HepG2 (cell line): ENCODE measurements around the gene TSC22D1. TPM values are rescaled to one million over a fixed set of nuclear protein-coding genes. Genes with fewer than 3 reads are reported as not detected.

Experiments
- ATAC-seq: fragments of 200-7000 bp; cut with Tn5 transposase; 3 replicates; pipeline ENCODE4 v1.9.1; 2020; ENCODE audit warnings: mild to moderate bottlenecking, moderate library complexity
- BruUV-seq: library from RNA; stranded (reverse); fragments of 400-500 nt; replicated peaks from 2 replicates; lab custom pipeline; 2021; lab: Mats Ljungman, UMichigan
- CTCF ChIA-PET: fragments of 300-600 bp; formaldehyde crosslinking; extraction: SDS; loops from one replicate; lab custom pipeline; 2021; ENCODE audit warnings: low total read pairs, inconsistent platforms, low intra/inter-chr PET ratio; lab: Yijun Ruan, JAX
- POLR2A ChIA-PET: fragments of 350-600 bp; sonication (Branson Sonifier 250); formaldehyde crosslinking; loops from one replicate; lab custom pipeline; 2020; ENCODE audit warnings: antibody characterized with exemption, inconsistent platforms; lab: Yijun Ruan, JAX
- DNase-seq: peaks from one replicate; pipeline ENCODE4 v3.0.0-alpha.2; 2015; ENCODE audit warnings: low spot score
- FAIRE-seq: peaks from 3 replicates; lab custom pipeline; 2011; peaks lifted over from hg19 to GRCh38; lab: Jason Lieb, UNC
- H2AFZ ChIP-seq: one replicate; pipeline ENCODE4 v1.6.1; 2011; ENCODE audit warnings: low read length, inconsistent platforms
- H3K27ac ChIP-seq: fragments of 300-600 bp; 3 replicates; pipeline ENCODE4 v1.8.0; 2011; ENCODE audit warnings: mixed run types, mild to moderate bottlenecking, mixed read lengths, low read length, inconsistent platforms; ENCODE audit not compliant: insufficient read depth; ENCODE audit errors: extremely low read length
- H3K27me3 ChIP-seq, 2 experiments: fragments of 200-600 bp in 1 of 2; 2 replicates in 1 of 2; 3 replicates in 1 of 2; pipeline versions ENCODE4 v1.6.0 to v1.8.0; 2011; ENCODE audit warnings: low read length in 2 of 2, mild to moderate bottlenecking in 2 of 2, moderate library complexity in 2 of 2, inconsistent platforms in 1 of 2; ENCODE audit not compliant: insufficient read depth in 2 of 2, control insufficient read depth in 1 of 2
- H3K36me3 ChIP-seq, 2 experiments: fragments of 200-600 bp in 1 of 2; replicated peaks in 1 of 2; 2 replicates in 1 of 2; 3 replicates in 1 of 2; pipeline versions ENCODE4 v1.5.1 to v1.8.0; 2011; ENCODE audit warnings: low read length in 2 of 2, inconsistent platforms in 1 of 2; ENCODE audit not compliant: insufficient read depth in 2 of 2, control insufficient read depth in 1 of 2
- H3K4me1 ChIP-seq: 2 replicates; pipeline ENCODE4 v1.5.1; 2012; ENCODE audit warnings: low read length, inconsistent platforms; ENCODE audit not compliant: insufficient read depth
- H3K4me2 ChIP-seq: 2 replicates; pipeline ENCODE4 v1.6.0; 2011; ENCODE audit warnings: low read depth, low read length, inconsistent platforms
- H3K4me3 ChIP-seq, 3 experiments: fragments of 200-600 bp in 1 of 3; sonication (generic), shearing (Covaris generic) in 1 of 3; replicated peaks in 1 of 3; 2 replicates each; pipeline ENCODE4 v1.5.1; 2011 to 2016; ENCODE audit warnings: low read length in 3 of 3, inconsistent platforms in 2 of 3, low read depth in 2 of 3, mild to moderate bottlenecking in 2 of 3, control low read depth in 1 of 3, mixed read lengths in 1 of 3; ENCODE audit not compliant: insufficient read depth in 1 of 3
- H3K79me2 ChIP-seq: one replicate; pipeline ENCODE4 v1.6.1; 2011; ENCODE audit warnings: low read length, inconsistent platforms; ENCODE audit not compliant: insufficient read depth
- H3K9ac ChIP-seq: 2 replicates; pipeline ENCODE4 v1.6.0; 2011; ENCODE audit warnings: mild to moderate bottlenecking, low read depth, low read length, inconsistent platforms; ENCODE audit not compliant: insufficient read depth
- H3K9me3 ChIP-seq: 2 replicates; pipeline ENCODE4 v1.5.1; 2012; ENCODE audit warnings: mild to moderate bottlenecking, low read length
- H4K20me1 ChIP-seq: 2 replicates; pipeline ENCODE4 v1.6.0; 2011; ENCODE audit warnings: inconsistent platforms, mild to moderate bottlenecking, low read length, moderate library complexity; ENCODE audit not compliant: insufficient read depth
- ATM ChIP-seq: fragments of 450-650 bp; IDR thresholded peaks from 2 replicates; pipeline ENCODE4 v1.7.1; 2017; ENCODE audit warnings: mild to moderate bottlenecking, borderline replicate concordance
- CCAR2 ChIP-seq: fragments of 200-400 bp; formaldehyde crosslinking; optimal IDR thresholded peaks from 2 replicates; pipeline ENCODE3; 2018; ENCODE audit warnings: low read depth, mild to moderate bottlenecking, low read length, moderate library complexity
- ELF1 ChIP-seq: sonication (generic); formaldehyde crosslinking; IDR thresholded peaks from 2 replicates; pipeline ENCODE4 v1.4.0; 2020; ENCODE audit warnings: missing genetic modification reagents
- RERE ChIP-seq: IDR thresholded peaks from 2 replicates; pipeline ENCODE4 v1.6.1; 2016; ENCODE audit warnings: low read depth, missing genetic modification reagents, missing compliant biosample characterization
- WGBS: methylation state at CpG from one replicate; pipeline ENCODE4 v1.1.6; 2017; ENCODE audit warnings: low lambda C conversion rate; 5-methylcytosine and 5-hydroxymethylcytosine counted together
- in situ Hi-C: cut with HindIII; loops from 2 replicates; pipeline ENCODE4 v1.10.0; 2017; ENCODE audit warnings: low pct_unique_long_range_greater_than_20kb; ENCODE audit not compliant: extremely low pct_ligation_motif_present
- intact Hi-C: fragments of 100-400 bp; cut with micrococcal nuclease; formaldehyde crosslinking; loops from one replicate; pipeline ENCODE4 v1.10.0; 2022; ENCODE audit not compliant: unreplicated experiment
- polyA plus RNA-seq, 8 experiments: library from polyadenylated mRNA; depleted of rRNA in 3 of 8; stranded (reverse) in 7 of 8; unstranded in 1 of 8; fragments of >200 nt; fragmentation: Illumina TruSeq in 4 of 8; extraction: Trizol in 4 of 8; gene quantifications; 2 replicates each; pipeline versions ENCODE4 v1.2.1 to v1.2.3, GENCODE V29; 2011 to 2016; ENCODE audit warnings: low read depth in 4 of 8, missing spikeins in 1 of 8, mixed read lengths in 1 of 8; ENCODE audit not compliant: insufficient read depth in 1 of 8
- total RNA-seq, 5 experiments: library from RNA; depleted of rRNA; stranded (reverse); fragments of >200 nt; fragmentation: Illumina TruSeq; extraction: Trizol; gene quantifications; 2 replicates each; pipeline ENCODE4 v1.2.3, GENCODE V29; 2016; ENCODE audit warnings: low read depth in 1 of 5
- TF ChIP-seq, protein P1 (sequence below): sonication (generic); formaldehyde crosslinking; IDR thresholded peaks from 2 replicates; pipeline ENCODE4 v1.4.0; 2020; ENCODE audit warnings: missing genetic modification reagents

The TSC22D1 gene
- total and polyA plus RNA-seq, 2 of the 13 experiments (the other 11 are each of a cell fraction or from before 2014, with no cell fraction given) = 18.4 to 35.7 TPM

GRCh38 chr13:44601586-44601985 is 25.5 kb upstream of the TSC22D1 start:
- CTCF ChIA-PET = no interaction called here
- no peak for FAIRE-seq

More at GRCh38 chr13:44601586-44601985, 25.5 kb upstream of the TSC22D1 start:
- no peak overlapping the region for H3K9ac ChIP-seq
- POLR2A ChIA-PET = no interaction called here
- H3K36me3 ChIP-seq = no peaks in the 10 kb centered on the region
- no peak overlapping the region for H2AFZ ChIP-seq
- no peak for ATAC-seq
- H3K79me2 ChIP-seq = no peaks in the 10 kb centered on the region
- no peak for DNase-seq
- in situ Hi-C loops = no loop called here
- no peak overlapping the region for H3K27ac ChIP-seq
- H3K27me3 ChIP-seq = 0 out of 5 replicates have a peak, but pooled peaks cover 0 to 2% of the 10 kb centered on the region in 2 experiments
- H3K4me1 ChIP-seq = no peaks in the 10 kb centered on the region
- H3K9me3 ChIP-seq = no peaks in the 10 kb centered on the region
- intact Hi-C loops = no loop called here
- 28% methylated on average over 2 of the region's 2 CpGs for WGBS
- no peak overlapping the region for H3K4me3 ChIP-seq
- BruUV-seq = no TSS peak
- H3K4me2 ChIP-seq = no peak overlapping the region
- H4K20me1 ChIP-seq = no peaks in the 10 kb centered on the region
- no peak for TF ChIP-seq CCAR2
- TF ChIP-seq, protein P1, sequence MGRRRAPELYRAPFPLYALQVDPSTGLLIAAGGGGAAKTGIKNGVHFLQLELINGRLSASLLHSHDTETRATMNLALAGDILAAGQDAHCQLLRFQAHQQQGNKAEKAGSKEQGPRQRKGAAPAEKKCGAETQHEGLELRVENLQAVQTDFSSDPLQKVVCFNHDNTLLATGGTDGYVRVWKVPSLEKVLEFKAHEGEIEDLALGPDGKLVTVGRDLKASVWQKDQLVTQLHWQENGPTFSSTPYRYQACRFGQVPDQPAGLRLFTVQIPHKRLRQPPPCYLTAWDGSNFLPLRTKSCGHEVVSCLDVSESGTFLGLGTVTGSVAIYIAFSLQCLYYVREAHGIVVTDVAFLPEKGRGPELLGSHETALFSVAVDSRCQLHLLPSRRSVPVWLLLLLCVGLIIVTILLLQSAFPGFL (CRISPR knock-in tag) = no peak
- no peak for TF ChIP-seq ATM
- no peak for TF ChIP-seq RERE (CRISPR knock-in tag)
- TF ChIP-seq ELF1 (CRISPR knock-in tag) = no peak
